ENCODE data around the gene MUC5B. TPM values are rescaled to one million over a fixed set of nuclear protein-coding genes. Genes with fewer than 3 reads are reported as not detected.
A peak's percentile ranks its signal among the peaks of the same experiment; 100 is the strongest.

The MUC5B gene
- total RNA-seq, 1 experiment from 2014 or later = not detected

DNA sequence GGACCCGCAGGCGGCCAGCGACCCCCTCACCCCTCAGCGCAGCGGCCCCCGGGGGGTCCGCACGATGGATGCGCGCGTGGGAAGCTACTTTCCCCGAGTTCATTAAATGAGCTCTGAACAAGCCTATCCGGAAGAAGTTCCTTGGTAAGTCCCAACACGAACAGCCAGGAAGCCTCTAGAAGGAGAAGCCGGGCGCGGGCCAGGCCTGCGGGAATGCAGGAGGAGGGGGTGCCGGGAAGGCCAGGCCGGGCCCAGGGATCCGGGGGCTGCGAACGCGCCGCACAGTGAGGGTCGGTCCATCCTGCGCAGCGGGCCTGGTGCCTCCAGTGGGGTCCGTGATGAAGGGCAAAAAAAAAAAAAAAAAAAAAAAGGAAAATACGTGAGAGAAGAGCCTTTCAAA, 49.7 kb downstream of the MUC5B start:
- Mint-ChIP-seq H3K4me1 (ENCODE audit: insufficient read depth, unreplicated experiment) (no peaks in the 10 kb centered on the region), H3K27me3 (ENCODE audit: insufficient read depth, unreplicated experiment) (no peaks in the 10 kb centered on the region), H3K4me3 (ENCODE audit: unreplicated experiment) (no peak overlapping the region), H3K36me3 (ENCODE audit: insufficient read depth, unreplicated experiment) (peaks cover 22% of the 10 kb centered on the region), H3K27ac (ENCODE audit: low read depth, unreplicated experiment) (no peak overlapping the region), H3K9me3 (ENCODE audit: unreplicated experiment) (no peaks in the 10 kb centered on the region)
- ChIA-PET POLR2A (no interaction called here), CTCF (no interaction called here)
- no peak for DNase-seq (ENCODE audit: unreplicated experiment)
- TF ChIP-seq, protein P1, sequence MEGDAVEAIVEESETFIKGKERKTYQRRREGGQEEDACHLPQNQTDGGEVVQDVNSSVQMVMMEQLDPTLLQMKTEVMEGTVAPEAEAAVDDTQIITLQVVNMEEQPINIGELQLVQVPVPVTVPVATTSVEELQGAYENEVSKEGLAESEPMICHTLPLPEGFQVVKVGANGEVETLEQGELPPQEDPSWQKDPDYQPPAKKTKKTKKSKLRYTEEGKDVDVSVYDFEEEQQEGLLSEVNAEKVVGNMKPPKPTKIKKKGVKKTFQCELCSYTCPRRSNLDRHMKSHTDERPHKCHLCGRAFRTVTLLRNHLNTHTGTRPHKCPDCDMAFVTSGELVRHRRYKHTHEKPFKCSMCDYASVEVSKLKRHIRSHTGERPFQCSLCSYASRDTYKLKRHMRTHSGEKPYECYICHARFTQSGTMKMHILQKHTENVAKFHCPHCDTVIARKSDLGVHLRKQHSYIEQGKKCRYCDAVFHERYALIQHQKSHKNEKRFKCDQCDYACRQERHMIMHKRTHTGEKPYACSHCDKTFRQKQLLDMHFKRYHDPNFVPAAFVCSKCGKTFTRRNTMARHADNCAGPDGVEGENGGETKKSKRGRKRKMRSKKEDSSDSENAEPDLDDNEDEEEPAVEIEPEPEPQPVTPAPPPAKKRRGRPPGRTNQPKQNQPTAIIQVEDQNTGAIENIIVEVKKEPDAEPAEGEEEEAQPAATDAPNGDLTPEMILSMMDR (IDR thresholded peaks at IDR 0.05; ENCODE audit: unreplicated experiment) = no peak
- no TSS peak for BruUV-seq (replicated peaks)
- intact Hi-C loops (cut with micrococcal nuclease) = no loop called here

DNA sequence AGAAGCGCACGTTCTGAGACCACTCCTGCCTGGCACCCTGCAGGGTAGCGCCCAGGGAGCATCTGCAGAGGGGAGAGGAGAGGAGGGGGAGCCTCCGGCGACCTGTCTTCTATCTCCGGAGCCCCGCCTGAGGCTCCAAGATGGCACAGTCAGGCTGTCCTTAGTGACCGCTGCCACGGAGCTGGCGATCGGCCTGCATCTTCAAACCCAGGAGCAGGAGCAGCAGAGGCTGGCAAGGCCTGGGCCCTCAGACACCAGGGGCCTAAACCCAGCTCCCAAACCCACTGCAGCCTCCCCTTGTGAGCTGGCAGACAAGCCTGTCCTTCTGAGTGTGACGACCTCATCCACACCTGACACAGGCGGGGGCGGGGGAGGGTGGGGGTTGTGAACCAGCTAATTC, 51.6 kb downstream of the MUC5B start:
- Mint-ChIP-seq H3K27me3 (ENCODE audit: insufficient read depth, unreplicated experiment) (no peaks in the 10 kb centered on the region), H3K4me1 (ENCODE audit: insufficient read depth, unreplicated experiment) (no peaks in the 10 kb centered on the region), H3K36me3 (ENCODE audit: insufficient read depth, unreplicated experiment) (peaks cover 25% of the 10 kb centered on the region), H3K4me3 (ENCODE audit: unreplicated experiment) (no peak overlapping the region), H3K9me3 (ENCODE audit: unreplicated experiment) (no peaks in the 10 kb centered on the region), H3K27ac (ENCODE audit: low read depth, unreplicated experiment) (no peak overlapping the region)
- ChIA-PET POLR2A (no interaction called here), CTCF (no interaction called here)
- TSS peak; percentile 33 for BruUV-seq (replicated peaks)
- intact Hi-C loops (cut with micrococcal nuclease) = no loop called here
- TF ChIP-seq, protein P1 (IDR thresholded peaks at IDR 0.05; ENCODE audit: unreplicated experiment) = no peak
- no peak for DNase-seq (ENCODE audit: unreplicated experiment)

DNA sequence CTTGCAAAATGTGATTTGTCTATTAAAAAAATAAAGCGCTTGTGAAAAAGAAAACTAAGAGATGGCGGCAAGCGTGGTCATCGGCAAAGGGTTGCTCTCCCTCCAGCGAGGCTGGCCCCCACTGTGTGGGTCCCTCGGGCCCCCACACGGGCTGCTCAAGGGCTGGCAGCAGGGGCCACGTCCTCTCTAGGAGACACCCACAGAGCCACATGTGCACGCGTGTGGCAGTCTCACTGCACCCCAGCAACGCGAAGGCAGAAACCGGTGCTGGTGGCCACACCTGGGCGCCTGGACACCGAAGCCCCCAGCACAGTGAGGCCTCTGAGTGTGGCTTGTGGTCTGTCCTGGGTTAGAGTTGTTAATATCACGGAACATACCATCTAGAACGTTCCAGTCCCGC, 52.2 kb downstream of the MUC5B start:
- DNase-seq (ENCODE audit: unreplicated experiment) = no peak
- Mint-ChIP-seq H3K9me3 (ENCODE audit: unreplicated experiment) (no peaks in the 10 kb centered on the region), H3K4me3 (ENCODE audit: unreplicated experiment) (no peak overlapping the region), H3K27ac (ENCODE audit: low read depth, unreplicated experiment) (no peak overlapping the region), H3K36me3 (ENCODE audit: insufficient read depth, unreplicated experiment) (peaks cover 30% of the 10 kb centered on the region), H3K27me3 (ENCODE audit: insufficient read depth, unreplicated experiment) (no peaks in the 10 kb centered on the region), H3K4me1 (ENCODE audit: insufficient read depth, unreplicated experiment) (no peaks in the 10 kb centered on the region)
- intact Hi-C loops (cut with micrococcal nuclease) = no loop called here
- TF ChIP-seq, protein P1 (IDR thresholded peaks at IDR 0.05; ENCODE audit: unreplicated experiment) = no peak
- no TSS peak for BruUV-seq (replicated peaks)
- ChIA-PET POLR2A (no interaction called here), CTCF (no interaction called here)

DNA sequence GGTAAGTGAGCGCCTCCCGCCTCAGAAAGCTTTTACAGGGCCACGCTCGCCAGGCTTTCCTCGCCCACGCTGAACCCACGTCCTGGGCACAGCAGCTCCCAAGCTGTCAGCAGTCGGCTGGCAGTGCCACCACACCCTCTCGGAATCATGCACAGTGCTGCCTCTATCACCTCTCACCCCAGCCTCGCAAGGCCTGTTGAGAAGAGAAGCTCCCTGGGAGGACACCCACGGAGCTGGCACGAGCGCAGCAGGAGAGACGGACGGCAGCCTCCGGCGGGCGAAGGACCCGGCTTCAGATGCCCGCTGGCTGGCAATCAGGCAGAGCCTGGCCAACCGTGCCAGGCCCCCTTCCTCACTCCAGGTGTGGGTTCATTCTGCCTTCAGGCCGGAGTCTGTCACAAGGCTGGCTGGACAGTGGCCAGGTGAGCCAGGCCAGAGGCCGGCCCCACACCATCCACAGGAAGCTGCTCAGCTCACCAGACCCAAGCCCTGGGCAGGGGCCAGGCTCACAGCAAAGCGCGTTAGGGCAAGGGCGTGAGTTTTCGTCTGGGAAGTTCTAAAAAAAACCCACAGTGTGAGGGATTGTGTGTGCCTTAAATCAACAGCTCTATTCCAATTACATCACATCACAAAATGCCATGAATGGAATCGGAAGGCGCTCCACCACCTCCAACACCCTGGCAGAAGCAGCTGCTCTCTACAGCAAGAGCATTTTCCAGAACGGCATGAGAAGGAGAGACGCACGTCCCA, 53.4 kb downstream of the MUC5B start:
- DNase-seq (ENCODE audit: unreplicated experiment) = no peak
- no TSS peak for BruUV-seq (replicated peaks)
- TF ChIP-seq, protein P1 (IDR thresholded peaks at IDR 0.05; ENCODE audit: unreplicated experiment) = no peak
- Mint-ChIP-seq H3K27ac (ENCODE audit: low read depth, unreplicated experiment) (no peak overlapping the region), H3K4me3 (ENCODE audit: unreplicated experiment) (no peak overlapping the region), H3K4me1 (ENCODE audit: insufficient read depth, unreplicated experiment) (no peaks in the 10 kb centered on the region), H3K9me3 (ENCODE audit: unreplicated experiment) (no peaks in the 10 kb centered on the region), H3K27me3 (ENCODE audit: insufficient read depth, unreplicated experiment) (no peaks in the 10 kb centered on the region), H3K36me3 (ENCODE audit: insufficient read depth, unreplicated experiment) (peaks cover 30% of the 10 kb centered on the region)
- ChIA-PET POLR2A (no interaction called here), CTCF (interaction anchor here (0.6 to 1.3 kb wide), 2 partner anchors 21 to 212 kb away, joined by 3 read pairs; no protein-coding TSS in a partner anchor)
- intact Hi-C loops (cut with micrococcal nuclease) = no loop called here

All from MCF 10A (cell line).